Measurements from ENCODE around the gene SLC2A6.

SLC2A6 gene

DNA sequence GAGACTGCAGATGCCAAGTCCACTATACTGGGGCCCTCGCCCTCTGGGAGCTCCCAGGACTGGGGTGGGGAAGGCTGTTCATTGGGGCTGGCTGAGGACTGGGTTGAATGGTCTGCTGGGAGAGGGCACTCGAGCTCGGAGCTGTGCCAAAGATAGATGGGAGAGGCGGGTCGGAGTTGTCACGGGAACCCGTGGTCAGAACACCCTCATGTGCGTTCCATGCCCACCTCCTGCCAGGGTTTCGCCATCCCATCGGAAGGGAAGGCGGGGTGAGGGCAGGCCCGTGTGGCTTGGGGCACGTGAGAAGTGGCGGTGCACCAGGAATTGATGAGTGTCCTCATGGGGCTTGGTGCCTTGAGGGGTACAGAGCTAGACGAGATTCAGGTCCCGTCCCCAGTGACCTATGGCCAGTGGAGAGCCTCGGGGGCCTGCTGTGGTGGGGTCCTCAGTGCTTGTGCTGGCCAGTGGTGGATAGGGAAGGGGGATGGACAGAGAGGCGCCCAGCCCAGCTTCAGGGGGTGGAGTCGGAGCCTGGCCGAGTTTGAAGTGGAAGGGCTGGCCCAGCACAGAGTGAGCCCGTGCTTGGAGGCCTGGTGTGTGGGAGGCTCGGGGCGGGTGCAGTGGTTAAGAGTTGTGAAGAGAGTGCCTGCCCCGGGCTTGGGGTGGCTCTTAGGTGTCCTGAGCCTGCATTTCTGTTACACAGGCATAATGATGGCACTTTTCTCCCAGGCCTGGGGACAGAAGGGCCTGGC lies 14.9 kb downstream of the SLC2A6 start:
- TF ChIP-seq POU2F2 (IDR thresholded peaks at IDR 0.05; ENCODE audit: low read depth, low read length) (no peak), SPI1 (IDR thresholded peaks at IDR 0.05; ENCODE audit: low read depth, low read length) (no peak), POLR2A (IDR thresholded peaks at IDR 0.05; ENCODE audit: low read depth, low read length) (no peak), TAF1 (IDR thresholded peaks at IDR 0.05; ENCODE audit: low read depth, low read length) (no peak), POLR2AphosphoS5 (IDR thresholded peaks at IDR 0.05; ENCODE audit: low read depth, low read length) (no peak), PAX5 (IDR thresholded peaks at IDR 0.05; ENCODE audit: insufficient read depth, low read length, severe bottlenecking) (no peak)
- no peak for FAIRE-seq

DNA sequence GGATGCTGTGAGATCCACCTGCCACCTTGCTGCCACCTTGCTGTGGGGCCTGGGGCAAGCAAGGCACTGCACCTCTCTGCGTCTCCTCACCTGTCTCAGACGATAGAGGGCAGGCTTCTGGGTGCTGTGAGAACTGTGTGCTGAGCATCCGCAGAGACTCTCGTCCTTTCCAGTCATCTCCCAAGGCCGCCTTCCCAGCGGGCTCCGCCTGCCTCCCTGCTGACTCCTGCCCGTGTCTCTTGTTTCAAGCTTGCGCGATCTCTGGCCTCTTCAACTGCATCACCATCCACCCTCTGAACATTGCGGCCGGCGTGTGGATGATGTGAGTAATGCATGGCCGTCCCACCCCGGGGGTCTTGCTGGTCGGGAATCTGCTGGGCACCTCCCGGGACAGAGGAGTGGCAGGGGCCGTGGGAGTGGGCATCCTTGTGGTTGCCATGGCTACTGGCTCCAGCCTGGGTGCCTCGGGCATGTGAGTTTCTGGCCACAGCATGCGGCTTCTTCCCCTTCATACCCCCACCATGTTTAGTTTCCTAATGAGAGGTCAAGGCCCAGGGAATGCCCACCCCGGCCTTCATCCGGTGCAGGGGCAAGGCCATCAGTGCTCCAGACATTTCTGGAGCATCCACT lies 15.6 kb downstream of the SLC2A6 start:
- DNase-seq (ENCODE audit: insufficient read length, low spot score): no peak
- no peak for FAIRE-seq
- TF ChIP-seq POU2F2 (IDR thresholded peaks at IDR 0.05; ENCODE audit: low read depth, low read length) (no peak), POLR2A (IDR thresholded peaks at IDR 0.05; ENCODE audit: low read depth, low read length) (no peak)

More for the DNA sequence above, 14.9 kb downstream of the SLC2A6 start:
- no peak for DNase-seq (ENCODE audit: insufficient read length, low spot score)

DNA sequence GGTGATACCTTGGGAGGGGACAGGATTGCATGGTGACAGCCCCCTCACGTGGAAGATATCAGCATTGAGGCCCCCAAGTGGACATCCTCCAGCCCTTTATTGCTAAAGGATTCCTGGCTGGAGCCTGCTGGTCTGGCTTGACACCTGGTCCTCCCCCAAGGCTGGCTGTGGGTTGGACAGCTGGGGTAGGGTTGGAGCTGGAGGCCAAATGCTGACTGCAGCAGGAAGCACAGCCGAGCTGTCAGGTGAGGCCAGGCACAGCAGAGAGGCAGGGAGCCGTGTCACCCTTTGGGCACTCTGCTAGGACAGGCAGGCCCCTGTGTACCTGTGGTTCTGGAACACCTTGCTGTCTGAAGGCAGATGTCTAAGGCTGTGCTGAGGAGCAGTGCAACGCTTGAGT lies 16.9 kb downstream of the SLC2A6 start:
- DNase-seq (ENCODE audit: insufficient read length, low spot score) (no peak), FAIRE-seq (no peak)
- TF ChIP-seq SPI1 (IDR thresholded peaks at IDR 0.05; ENCODE audit: low read depth, low read length) (no peak), POLR2A (IDR thresholded peaks at IDR 0.05; ENCODE audit: low read depth, low read length) (no peak)

DNA sequence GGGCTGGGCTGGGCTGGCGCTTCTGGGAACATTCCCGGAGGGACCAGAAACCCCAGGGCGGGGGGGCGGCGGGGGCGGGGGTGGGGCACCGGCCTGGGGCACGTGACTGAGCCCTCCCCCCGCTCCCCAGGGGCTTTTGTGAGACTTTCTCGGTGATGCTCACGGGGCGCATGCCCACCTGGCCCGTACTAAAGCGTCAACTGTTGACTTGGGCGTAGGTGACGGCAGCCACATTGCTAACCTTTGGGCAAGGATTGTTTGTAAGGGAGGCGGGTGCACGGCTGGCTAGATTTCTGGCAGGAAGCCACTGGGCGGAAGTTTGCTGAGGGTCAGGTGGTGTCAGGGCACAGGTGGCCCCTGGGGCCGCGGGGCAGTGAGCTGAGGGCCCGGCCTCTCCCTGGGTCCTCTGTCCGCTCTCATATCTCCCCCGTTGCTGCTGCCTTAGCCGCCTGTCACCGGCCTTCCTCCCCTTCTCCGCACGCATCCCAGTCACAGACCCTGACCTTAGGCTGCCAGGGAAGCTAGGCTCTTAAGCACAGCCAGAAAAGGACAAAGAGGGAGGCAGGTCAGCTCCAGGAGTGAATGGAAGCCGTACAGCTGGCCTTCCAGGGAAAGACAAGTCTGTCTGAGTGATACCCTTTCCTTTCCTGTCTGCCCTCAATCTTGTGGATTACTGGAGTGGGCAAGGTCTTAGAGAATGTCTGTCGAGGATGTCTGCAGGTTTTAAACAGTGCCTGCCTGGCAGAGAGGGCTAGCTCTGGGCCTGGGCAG lies 18.3 kb downstream of the SLC2A6 start:
- FAIRE-seq: peak; percentile 75
- DNase-seq (ENCODE audit: insufficient read length, low spot score): peak; percentile 60
- TF ChIP-seq TAF1 (IDR thresholded peaks at IDR 0.05; ENCODE audit: low read depth, low read length): no peak
- no peak for TF ChIP-seq POU2F2 (IDR thresholded peaks at IDR 0.05; ENCODE audit: low read depth, low read length)
- no peak for TF ChIP-seq POLR2A (IDR thresholded peaks at IDR 0.05; ENCODE audit: low read depth, low read length)
- TF ChIP-seq POLR2AphosphoS5 (IDR thresholded peaks at IDR 0.05; ENCODE audit: low read depth, low read length): no peak
- no peak for TF ChIP-seq PAX5 (IDR thresholded peaks at IDR 0.05; ENCODE audit: insufficient read depth, low read length, severe bottlenecking)
- TF ChIP-seq SPI1 (IDR thresholded peaks at IDR 0.05; ENCODE audit: low read depth, low read length): no peak

DNA sequence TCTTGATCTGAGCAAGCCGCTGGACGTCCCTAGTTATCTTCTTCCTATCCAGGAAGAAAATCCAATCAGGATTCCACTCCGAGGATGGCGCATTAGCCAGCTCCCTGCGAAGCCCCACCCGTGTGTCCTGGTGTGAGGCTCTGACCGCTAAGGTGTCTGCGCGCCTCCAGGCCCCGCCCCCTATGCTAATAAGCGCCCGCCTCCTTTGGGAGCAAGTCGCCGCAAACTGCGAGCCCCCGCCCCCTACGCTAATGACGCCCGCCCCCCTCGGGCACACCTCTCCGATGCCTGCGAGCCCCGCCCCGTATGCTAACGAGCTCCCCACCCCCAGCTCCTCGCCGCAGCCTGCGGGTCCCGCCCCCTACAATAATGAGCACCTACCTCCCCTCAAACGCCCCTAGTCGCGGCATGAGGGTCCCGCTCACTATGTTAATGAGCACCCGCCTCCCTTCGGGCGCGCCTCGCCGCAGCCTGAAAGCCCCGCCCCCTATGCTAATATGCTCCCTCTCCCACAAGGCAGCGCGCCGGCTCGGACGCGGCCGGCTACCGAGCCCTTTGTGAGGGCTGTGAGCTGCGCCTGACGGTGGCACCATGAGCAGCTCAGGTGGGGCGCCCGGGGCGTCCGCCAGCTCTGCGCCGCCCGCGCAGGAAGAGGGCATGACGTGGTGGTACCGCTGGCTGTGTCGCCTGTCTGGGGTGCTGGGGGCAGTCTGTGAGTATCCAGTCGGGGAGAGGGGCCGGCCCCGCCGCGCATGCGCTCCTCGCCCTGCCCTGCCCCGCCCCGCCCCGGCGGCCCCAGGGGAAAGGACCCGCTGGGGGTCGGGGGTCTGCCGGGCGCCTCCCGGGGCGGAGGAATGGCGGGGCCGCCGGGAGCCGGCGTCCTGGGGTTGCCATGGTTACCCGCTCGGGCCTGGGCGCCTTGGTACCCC lies 19.2 kb downstream of the SLC2A6 start, which contains the start of gene CACFD1:
Gene CACFD1, plus strand, starts transcription at position 503 of the 929 bp plus-strand sequence. Its CDS starts 89 bp downstream, at position 592.
- no peak for TF ChIP-seq POLR2A (IDR thresholded peaks at IDR 0.05; ENCODE audit: low read depth, low read length)
- TF ChIP-seq POU2F2 (IDR thresholded peaks at IDR 0.05; ENCODE audit: low read depth, low read length): peak; percentile 97
- peak; percentile 97 for FAIRE-seq
- DNase-seq (ENCODE audit: insufficient read length, low spot score): peak; percentile 98

DNA sequence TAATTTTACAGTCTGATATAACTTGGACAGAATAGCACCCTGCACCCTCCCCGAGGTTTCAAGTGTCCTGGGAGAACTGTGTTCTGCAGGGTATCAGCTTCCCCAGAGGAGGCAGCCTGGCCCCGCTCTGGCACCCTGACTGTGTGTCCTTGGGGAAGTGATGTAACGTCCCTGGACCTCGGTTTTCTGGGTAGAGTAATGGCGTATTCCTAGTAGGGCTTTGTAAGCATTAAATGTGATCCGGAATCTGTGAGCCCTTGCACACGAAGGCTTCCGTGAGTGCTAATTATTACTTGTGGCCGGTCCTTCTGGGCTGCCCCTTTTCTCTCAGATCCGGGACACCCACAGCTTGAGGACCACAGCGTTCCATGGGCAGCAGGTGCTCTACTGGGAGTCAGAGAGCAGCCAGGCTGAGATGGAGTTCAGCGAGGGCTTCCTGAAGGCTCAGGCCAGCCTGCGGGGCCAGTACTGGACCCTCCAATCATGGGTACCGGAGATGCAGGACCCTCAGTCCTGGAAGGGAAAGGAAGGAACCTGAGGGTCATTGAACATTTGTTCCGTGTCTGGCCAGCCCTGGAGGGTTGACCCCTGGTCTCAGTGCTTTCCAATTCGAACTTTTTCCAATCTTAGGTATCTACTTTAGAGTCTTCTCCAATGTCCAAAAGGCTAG lies 20.1 kb downstream of the SLC2A6 start:
- no peak for DNase-seq (ENCODE audit: insufficient read length, low spot score)
- TF ChIP-seq SPI1 (IDR thresholded peaks at IDR 0.05; ENCODE audit: low read depth, low read length): no peak
- TF ChIP-seq POU2F2 (IDR thresholded peaks at IDR 0.05; ENCODE audit: low read depth, low read length): no peak
- TF ChIP-seq POLR2A (IDR thresholded peaks at IDR 0.05; ENCODE audit: low read depth, low read length): no peak
- no peak for TF ChIP-seq TAF1 (IDR thresholded peaks at IDR 0.05; ENCODE audit: low read depth, low read length)
- no peak for TF ChIP-seq POLR2AphosphoS5 (IDR thresholded peaks at IDR 0.05; ENCODE audit: low read depth, low read length)
- no peak for TF ChIP-seq PAX5 (IDR thresholded peaks at IDR 0.05; ENCODE audit: insufficient read depth, low read length, severe bottlenecking)
- FAIRE-seq: no peak

DNA sequence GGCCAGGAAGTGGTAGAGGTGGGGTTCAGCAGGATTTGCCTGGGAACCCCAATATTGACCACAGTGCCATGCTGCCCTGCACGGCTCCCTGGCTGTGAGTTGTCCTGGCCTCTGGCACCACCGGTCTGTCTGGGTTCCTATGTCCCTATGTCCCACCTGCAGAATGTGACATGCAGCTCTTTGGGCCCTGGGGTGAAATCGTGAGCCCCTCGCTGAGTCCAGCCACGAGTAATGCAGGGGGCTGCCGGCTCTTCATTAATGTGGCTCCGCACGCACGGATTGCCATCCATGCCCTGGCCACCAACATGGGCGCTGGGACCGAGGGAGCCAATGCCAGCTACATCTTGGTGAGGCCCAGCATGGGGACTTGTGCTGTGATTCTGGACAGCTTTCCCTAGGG lies 21.2 kb downstream of the SLC2A6 start:
- TF ChIP-seq POU2F2 (IDR thresholded peaks at IDR 0.05; ENCODE audit: low read depth, low read length) (no peak), POLR2AphosphoS5 (IDR thresholded peaks at IDR 0.05; ENCODE audit: low read depth, low read length) (no peak), POLR2A (IDR thresholded peaks at IDR 0.05; ENCODE audit: low read depth, low read length) (no peak), PAX5 (IDR thresholded peaks at IDR 0.05; ENCODE audit: insufficient read depth, low read length, severe bottlenecking) (no peak), SPI1 (IDR thresholded peaks at IDR 0.05; ENCODE audit: low read depth, low read length) (no peak), TAF1 (IDR thresholded peaks at IDR 0.05; ENCODE audit: low read depth, low read length) (no peak)
- no peak for FAIRE-seq
- DNase-seq (ENCODE audit: insufficient read length, low spot score): no peak

DNA sequence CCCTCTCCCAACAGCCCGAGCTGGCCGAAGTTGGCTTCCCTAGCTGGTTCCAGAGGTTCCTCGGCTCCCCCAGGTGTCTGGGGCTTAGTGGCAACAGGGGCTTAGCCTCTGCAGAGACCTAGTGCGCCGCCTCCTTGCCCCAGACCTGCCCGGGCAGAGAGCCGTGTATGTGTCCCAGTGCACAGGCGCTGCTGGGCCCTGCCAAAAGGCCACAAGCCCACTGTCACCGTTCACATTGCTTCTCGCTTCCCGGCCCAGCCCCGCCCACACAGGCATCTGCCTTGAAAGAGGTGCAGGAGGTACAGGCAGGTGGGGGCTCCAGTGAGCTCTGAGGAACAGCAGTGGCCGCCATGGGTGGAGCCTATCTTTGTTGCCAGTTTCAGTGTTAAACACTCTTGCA lies 21.7 kb downstream of the SLC2A6 start:
- TF ChIP-seq POLR2AphosphoS5 (IDR thresholded peaks at IDR 0.05; ENCODE audit: low read depth, low read length) (no peak), SPI1 (IDR thresholded peaks at IDR 0.05; ENCODE audit: low read depth, low read length) (no peak), PAX5 (IDR thresholded peaks at IDR 0.05; ENCODE audit: insufficient read depth, low read length, severe bottlenecking) (no peak), TAF1 (IDR thresholded peaks at IDR 0.05; ENCODE audit: low read depth, low read length) (no peak), POU2F2 (IDR thresholded peaks at IDR 0.05; ENCODE audit: low read depth, low read length) (no peak), POLR2A (IDR thresholded peaks at IDR 0.05; ENCODE audit: low read depth, low read length) (no peak)
- FAIRE-seq: no peak
- DNase-seq (ENCODE audit: insufficient read length, low spot score): no peak

Data from GM12891 (cell line).